Coronary artery (tissue), 2 donors: Measurements from ENCODE around the gene UMODL1.

Source experiments
- DNase-seq: peaks from one replicate; pipeline ENCODE4 v3.0.0-alpha.2; 2017; ENCODE audit warnings: low spot score
- H3K27ac ChIP-seq, 2 donors: fragments of 200-600 bp; sonication (generic); one replicate each; pipeline ENCODE4 v1.5.1; 2016 to 2019
- H3K4me3 ChIP-seq: fragments of 200-600 bp; sonication (generic); 2 replicates; pipeline ENCODE4 v1.5.1; 2016; ENCODE audit warnings: mild to moderate bottlenecking, moderate library complexity
- CTCF ChIP-seq: fragments of 200-600 bp; sonication (generic); IDR thresholded peaks from one replicate; pipeline ENCODE4 v1.5.1; 2019; ENCODE audit warnings: antibody characterized with exemption

Gene UMODL1

DNA sequence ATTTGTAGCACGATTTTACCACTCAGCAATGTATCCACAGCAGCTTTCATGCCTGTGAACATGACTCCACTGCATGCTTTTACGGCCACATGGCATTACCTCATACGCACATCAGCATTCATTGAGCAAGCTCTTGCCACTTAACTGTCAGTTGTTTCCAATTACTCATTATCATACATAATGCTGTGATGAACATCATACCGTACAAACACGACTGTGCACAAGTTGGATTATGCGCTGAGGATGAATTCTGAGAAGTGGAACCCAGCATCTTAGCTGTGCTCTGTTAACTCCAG lies 9.6 kb downstream of the UMODL1 start:
- H3K4me3 ChIP-seq: no peak overlapping the region
- TF ChIP-seq CTCF: no peak
- H3K27ac ChIP-seq: no peak overlapping the region
- DNase-seq: no peak

DNA sequence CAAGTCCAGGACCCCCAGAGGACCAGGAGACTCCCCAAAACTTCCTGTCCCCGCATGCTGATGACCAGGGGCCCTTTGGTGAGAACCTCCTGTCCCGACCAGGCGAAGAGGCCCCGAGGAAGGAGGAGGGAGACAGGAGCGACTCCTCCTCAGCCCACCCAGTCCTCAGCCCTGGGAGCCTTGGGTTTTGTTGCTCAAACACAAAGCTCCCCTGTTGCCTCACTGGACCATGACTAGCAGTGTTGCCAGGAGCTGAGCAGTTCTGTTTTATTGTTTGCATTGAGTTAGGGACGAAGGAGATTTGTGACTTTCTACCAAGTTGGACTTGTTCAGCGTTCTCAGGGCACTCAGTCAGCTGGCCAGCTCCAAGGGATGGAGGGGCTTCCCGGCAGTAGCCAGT lies 10.0 kb downstream of the UMODL1 start:
- no peak for DNase-seq
- H3K27ac ChIP-seq: no peak overlapping the region
- H3K4me3 ChIP-seq: no peak overlapping the region
- no peak for TF ChIP-seq CTCF

DNA sequence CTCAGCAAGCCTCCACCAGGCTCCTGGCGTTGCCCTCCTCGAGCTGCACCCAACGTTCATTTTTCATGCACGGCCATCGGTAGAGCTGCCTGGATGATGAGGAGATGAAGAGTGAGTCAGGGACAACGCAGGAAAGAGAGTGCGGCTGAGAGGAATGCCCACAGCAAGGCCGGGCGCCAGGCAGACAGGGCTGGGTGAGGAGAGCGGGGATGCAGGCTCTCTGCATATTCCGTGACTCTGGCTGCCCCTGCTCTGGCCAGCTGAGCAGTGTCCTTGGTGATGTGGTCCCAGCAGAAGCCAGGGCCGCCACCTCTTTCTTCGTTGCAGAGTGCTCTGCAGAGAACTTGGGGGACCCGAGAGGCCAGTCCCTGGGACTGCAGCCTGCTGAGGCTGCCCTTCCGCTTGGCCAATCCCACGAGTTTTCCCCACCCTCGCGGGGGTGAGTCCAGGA lies 10.8 kb downstream of the UMODL1 start:
- DNase-seq: no peak
- Histone ChIP-seq H3K27ac (no peak overlapping the region), H3K4me3 (no peak overlapping the region)
- no peak for TF ChIP-seq CTCF

DNA sequence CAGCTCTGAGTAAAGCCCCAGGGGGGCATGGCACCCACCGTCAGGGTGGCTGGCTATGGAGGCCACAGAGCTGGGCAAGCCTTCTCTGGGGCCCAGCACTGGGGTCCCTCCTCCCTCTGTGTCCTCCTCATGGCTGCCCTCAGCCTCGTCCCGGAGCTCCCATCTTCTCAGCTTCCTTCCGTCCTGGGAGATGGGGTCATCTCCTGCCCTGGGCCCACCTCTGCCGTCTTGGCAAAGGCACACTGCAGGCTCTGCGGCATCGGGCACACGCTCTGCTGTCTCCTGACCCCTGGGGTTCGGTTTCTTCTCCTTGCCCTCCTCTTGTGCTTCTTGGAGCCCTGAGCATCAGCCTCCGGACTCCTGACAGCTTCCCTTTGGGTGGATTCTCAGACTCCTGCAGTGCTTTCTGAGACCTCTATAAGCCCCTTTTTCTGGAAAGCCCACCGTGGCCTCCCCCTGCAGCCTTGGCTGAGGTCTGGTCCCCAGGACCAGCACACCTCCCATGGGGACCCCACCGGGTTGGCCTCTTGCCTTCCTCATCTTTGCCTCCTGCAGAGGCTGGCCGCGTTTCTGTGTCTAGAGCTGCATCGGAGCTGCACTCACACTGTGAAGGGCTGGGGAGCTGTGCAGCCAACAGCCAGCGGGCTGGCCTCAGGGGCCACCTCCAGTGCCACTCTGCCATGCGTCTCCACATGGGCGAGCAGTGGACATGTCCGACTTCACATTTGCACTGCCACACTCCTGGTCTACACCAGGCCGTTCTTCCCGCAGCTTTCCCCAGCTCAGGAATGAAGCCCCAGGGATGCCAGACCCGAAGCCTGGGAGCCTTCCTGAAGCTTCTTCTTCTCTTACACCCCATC lies 11.6 kb downstream of the UMODL1 start:
- Histone ChIP-seq H3K27ac (no peak overlapping the region), H3K4me3 (no peak overlapping the region)
- no peak for DNase-seq
- no peak for TF ChIP-seq CTCF

DNA sequence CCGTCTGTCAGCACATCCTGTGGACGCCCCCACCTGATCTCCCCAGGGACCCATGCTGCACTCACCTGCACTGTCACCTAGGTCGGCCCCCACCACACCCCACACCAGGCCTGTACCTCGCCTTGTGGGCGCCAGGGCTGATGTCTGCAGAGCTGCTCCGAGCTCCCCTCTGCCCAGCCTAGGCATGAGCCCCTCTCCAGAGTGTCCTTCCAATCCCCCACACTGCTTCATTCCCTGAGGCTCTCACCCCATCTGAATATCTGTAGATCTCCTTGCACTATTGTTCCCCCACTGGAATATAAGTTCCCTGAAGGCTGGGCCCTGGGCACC lies 12.2 kb downstream of the UMODL1 start:
- no peak for DNase-seq
- no peak overlapping the region for H3K27ac ChIP-seq
- no peak for TF ChIP-seq CTCF
- no peak overlapping the region for H3K4me3 ChIP-seq

GRCh38 chr21:42084079-42084478 lies 13.0 kb downstream of the UMODL1 start:
- H3K4me3 ChIP-seq: no peak overlapping the region
- no peak overlapping the region for H3K27ac ChIP-seq
- TF ChIP-seq CTCF: no peak
- DNase-seq: no peak

GRCh38 chr21:42085246-42086077 lies 14.3 kb downstream of the UMODL1 start:
- TF ChIP-seq CTCF: no peak
- DNase-seq: no peak
- H3K27ac ChIP-seq: no peak overlapping the region
- no peak overlapping the region for H3K4me3 ChIP-seq
